Stimulated activated CD8-positive, alpha-beta memory T cell treated with anti-CD3 and anti-CD28 coated beads, Interleukin-12 subunit alpha, Interleukin-12 subunit beta, amount 100 ng/mL, for 4 hours (primary cell): ENCODE results near the gene LRRC59.
"Not testable (repeated sequence)": the region's sequence is repeated elsewhere in the genome, so short reads cannot be mapped to it uniquely, and the experiment has no call there.

Experiments
- DNase-seq: peaks from one replicate; pipeline ENCODE4 v3.0.0-alpha.2; 2020; ENCODE audit warnings: low read depth

LRRC59 gene

DNA sequence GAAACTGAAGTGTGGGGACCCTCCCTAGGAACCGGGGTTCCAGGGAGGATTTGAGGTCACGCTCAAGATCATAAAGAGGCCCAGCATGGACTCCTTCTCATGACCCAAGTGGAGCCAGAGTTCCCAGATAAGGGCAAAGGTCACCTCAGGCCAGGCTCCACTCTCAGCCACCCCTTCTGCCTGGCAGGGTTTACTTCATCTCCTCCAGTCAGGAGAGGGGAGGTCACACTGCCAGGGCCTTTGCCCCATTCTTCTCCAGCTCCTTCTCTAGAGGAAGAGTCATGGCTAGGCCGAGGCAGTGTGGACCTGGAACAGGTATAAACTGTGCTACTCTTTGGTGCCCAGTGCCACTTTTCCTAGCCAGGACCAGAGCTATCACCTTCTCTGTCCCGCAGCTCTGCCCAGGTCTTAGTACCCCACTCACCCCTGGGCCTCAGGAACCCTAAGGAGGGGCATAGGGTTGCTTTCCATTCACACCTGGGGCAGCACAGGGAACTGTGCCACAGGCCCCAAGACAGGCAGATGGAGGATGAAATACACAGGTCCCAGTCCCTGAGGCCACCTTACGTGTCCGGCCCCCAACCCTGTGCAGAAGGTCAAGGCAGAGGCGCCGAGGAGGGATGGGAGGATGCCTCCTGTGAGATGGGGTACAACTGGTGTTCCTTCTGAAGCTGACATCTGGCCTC is 27.8 kb upstream of the LRRC59 start:
- no peak for DNase-seq

DNA sequence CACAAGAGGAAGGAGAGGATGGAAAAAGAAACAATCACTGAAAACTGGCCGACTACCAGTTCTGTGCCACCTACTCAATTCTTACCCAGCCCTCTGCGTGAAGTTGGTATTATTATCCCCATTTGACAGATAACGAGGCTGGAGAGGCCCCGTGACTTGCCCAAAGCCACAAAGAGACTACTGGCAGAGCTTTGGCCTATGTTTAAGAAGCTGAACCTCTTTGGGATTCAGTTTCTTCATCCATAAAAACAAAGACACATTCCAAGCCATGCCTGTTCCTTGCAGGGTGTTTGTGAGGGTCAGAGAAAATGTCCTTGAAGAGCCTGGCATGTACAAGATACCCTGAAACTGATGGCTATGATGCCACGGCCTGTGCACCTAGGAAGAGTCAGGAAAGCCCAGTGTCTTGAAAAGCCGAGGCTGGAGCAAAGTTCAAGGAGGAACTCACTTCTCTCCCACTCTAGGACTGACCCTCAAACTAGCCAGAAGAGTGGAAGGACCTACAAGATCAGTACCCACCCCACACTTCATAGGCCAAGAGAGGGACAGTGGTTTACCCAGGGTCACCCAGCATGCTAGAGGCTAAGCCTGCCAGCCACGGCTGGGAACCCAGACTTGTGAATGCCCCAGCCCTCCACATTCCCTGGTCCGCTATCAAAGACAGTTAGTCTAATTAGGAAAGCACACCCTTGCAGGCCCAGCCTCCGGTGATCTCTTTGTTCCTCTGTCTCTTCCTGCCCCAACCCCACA is 27.1 kb upstream of the LRRC59 start:
- DNase-seq: no peak

DNA sequence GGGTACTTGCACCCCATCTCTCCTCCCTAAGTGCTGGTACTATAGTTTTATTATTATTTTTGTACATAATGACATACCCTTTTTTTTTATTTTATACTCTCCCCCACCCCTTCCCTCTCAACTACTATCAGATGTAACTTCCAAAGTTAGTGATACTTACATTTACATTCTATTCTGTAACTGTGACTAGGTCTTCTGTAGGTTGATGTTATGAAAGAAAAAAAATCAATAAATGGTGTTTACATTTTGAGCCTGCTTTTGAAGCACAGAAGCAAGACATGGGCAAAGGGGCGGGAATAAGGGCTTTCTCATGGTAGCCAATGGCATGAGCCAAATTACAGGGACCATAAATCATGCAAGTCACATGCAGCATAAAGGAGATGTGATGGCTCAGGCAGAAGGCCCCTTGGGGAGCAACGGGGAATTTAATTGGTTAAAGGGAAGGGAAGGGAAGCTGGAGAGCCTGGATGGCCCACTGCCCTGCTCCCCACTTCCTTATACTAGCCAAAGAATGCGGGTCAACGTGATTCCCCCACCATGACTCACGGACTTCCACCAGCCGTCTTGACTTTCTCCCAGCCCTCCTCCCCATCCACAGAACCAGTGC is 26.3 kb upstream of the LRRC59 start:
- DNase-seq: no peak

GRCh38 chr17:50422738-50423137 is 25.4 kb upstream of the LRRC59 start:
- DNase-seq: no peak

DNA sequence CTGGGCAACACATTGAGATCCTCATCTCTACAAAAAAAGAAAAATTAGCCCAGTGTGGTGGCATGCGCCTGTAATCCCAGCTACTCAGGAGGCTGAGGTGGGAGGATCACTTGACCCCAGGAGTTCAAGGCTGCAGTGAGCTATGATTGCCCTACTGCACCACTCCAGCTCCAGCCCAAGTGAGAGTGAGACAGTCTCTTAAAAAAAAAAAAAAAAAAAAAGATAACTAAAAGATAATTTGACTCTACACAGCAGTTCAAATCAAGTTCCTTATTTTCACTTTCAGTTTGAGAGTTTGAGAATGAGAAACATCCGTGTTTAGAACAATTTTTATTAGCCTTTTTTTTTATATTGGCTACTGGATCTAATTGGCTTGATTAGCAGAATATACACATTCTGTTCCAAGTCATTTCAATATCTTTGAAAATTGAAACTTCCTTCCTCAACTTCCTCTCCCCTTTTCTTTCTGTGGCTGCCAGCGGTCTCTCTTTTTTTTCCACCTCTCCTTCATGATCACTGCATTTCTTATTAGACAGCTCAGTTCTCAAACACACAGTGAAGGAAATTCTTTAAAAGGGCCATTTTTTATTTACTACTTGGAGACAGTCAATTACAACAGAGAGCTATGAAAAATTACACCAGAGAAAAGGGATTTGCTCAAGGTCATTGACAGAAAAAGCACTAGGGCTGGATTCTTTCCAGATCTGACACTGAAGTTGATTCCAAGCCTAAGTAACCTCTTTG is 24.2 kb upstream of the LRRC59 start:
- DNase-seq: no peak

DNA sequence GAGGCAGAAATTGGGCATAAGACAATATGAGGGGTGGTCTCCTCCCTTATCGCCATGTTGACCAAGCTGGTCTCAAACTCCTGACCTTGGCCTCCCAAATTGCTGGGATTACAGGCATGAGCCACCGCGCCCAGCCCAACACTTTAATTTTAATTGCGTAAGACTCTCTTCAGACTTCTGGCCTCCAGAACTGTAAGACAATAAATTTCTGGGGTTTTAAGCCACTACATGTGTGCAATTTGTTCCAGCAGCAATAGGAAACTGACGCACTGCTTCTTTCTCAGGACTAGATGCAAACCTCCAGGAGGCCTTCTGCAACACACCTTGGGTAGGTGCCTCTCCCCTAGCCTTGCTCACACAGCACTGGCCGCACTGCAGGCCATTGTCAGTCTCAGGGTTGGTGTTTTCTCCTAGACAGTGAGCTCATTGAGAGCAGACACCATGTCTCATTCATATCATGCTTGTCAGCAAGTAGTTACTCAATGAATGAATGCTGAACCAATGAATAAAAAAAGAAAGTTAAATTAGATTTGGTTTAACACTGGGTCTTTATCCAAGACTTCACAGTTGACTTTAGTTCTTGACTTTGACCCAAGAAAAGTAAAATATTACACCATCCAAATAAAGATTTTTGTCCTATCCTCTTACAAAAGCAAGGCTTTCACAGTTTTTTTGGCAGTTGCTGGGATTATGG is 23.2 kb upstream of the LRRC59 start:
- DNase-seq: no peak

DNA sequence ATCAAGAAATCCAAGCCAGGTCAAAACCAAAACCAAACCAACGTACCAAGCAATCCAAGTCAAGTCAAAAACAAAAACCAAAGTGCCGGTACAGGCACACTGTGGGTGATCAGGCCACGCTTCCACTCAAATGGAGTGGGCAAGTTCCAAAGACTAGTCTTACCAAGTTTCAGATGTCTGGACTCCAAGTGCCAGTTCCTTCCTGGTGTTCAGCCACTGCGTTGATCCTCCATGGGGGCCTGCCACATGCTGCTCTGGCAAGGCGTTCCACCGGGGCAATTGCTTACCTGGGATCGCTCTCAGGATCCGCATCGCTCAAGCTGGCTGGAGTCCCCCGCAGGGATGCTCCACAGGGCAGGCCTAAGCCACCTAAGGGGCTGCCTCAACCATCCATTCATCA is 22.3 kb upstream of the LRRC59 start:
- DNase-seq: not testable (repeated sequence)

DNA sequence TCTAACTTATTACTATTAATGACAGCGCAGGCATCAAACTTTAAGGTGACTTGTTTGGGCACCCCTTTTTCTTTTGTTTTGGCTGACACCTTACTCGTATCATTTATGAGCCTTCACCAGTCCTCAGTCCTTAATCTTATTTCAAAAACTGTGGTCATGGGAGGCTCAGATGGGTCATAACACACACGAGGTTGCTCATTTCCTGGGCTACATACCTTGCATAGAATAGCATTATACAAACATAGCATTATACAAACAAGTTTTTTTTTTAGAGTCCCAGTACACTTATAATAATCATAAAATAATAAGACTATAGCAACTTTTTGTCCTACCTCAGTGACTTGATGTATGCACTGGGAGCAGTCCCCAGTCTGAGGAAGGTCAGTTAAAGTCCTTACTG is 17.5 kb upstream of the LRRC59 start:
- DNase-seq: no peak

DNA sequence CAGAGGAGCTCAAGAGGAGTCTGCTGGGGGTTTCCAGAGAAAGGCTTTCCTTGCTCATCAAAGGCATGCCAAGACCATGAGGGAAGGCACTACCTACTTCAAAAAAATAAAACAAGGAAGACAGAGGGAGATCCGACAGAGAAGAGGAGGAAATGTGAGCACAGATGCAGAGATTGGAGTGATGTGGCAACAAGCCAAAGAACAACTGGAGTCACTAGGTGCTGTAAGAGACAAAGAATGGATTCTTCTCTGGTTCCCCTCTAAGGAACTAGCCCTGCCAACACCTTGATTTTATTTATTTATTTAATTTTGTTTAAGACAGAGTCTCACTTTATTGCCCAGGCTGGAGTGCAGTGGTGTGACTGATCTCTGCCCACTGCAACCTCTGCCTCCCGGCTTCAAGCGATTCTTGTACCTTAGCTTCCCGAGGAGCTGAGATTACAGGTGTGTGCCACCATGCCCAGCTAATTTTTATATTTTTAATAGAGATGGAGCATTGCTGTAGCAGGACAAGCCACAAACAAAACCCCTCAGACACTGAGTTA is 14.9 kb upstream of the LRRC59 start:
- DNase-seq: no peak

DNA sequence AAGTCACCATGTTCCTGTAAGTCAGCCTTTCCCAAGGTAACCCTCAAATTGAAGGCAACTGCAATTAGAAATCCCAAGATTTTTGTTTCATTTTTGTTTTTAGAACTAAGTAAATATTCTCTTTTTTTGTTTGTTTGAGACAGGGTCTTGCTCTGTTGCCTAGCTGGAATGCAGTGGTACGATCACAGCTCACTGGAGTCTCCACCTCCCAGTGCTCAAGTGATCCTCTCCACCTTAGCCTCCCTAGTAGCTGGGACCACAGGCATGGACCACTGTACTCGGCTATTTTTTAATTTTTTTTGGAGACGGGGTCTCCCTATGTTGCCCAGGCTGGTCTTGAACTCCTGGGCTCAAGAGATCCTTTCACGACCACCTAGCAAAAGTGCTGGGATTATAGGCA is 10.6 kb upstream of the LRRC59 start:
- DNase-seq: no peak

GRCh38 chr17:50406578-50406977 is 9.3 kb upstream of the LRRC59 start:
- DNase-seq: no peak

DNA sequence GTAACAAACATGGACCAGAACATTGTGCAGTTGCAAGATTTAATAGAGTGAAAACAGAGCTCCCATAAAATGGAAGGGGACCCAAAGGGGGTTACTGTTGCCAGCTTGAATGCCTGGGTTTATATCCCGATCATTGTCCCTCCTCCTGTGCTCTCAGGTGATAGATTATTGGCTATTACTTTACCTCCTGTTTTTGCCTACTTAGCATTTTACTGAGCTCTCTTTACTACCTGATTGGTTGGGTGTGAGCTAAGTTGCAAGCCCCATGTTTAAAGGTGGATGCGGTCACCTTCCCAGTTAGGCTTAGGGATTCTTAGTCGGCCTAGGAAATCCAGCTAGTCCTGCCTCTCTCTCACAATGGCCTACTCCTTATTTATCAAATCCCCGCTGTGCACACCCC is 8.0 kb upstream of the LRRC59 start:
- not testable (repeated sequence) for DNase-seq

- DNase-seq: not testable (repeated sequence)
These were observed 2.3 kb upstream of the LRRC59 start for GRCh38 chr17:50399591-50399990.

- DNase-seq: not testable (repeated sequence)
These were observed 1.3 kb upstream of the LRRC59 start for GRCh38 chr17:50398672-50399071.

GRCh38 chr17:50397919-50398285 is 579 bp upstream of the LRRC59 start:
- DNase-seq: no peak

DNA sequence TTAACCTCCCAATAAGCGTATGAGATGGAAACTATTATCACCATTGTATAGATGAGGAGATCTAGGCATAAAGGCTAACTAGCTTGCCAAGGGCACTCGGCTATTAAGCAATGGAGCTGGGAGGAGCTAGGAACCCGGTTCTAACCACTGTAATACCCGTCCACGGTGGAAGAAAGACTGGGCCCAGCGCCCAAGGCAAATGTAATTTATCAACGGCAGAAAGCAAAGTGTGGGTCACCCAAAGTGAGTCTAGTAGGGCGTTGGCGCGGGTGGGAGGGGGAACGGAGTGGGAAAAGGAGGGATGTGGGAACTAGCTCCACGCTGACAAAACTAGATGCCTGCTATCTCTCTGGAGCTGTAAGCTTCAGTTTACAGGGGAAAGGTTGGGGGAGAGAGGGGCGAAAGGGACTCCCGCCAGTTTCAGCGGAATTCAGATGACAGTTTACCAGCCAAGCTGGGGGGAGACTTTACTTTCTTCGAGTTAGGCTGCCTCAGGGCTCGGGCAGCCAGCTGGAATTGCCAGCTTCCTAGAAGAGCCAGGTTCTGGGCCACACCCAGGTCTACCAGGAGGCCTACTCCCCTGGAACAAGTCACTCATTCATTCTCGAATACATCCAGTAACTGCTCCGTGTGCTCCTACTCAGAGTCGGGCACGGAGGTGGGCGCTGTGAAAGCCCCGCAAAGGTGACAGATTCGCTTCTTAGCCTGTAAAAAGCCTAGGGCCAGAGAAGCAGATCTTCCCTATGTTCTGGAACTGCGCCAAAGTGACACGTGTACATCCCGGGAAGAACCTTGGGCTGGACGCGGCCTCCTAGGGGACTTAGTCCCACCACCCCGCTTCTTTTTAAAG is 837 bp downstream of the LRRC59 start:
- no peak for DNase-seq

- no peak for DNase-seq
These were observed 2.6 kb downstream of the LRRC59 start for GRCh38 chr17:50394711-50395110.

GRCh38 chr17:50393700-50394099 is 3.6 kb downstream of the LRRC59 start:
- no peak for DNase-seq

GRCh38 chr17:50392621-50393020 is 4.7 kb downstream of the LRRC59 start:
- DNase-seq: no peak

DNA sequence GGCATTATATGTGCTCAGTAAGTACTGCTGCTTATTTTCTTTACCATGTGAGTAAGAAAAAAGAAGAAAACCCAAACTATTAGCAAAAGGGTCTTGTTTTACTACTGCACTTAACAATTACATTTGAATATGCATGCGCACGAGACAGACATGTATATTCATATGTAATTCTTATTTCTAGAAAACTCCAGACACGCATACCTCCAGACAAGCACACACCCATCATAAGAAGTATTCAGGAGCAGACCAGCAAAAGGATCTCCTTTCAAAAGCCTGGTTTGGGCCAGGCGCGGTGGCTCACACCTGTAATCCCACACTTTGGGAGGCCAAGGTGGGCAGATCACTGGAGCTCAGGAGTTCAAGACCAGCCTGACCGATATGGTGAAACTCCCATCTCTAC is 7.8 kb downstream of the LRRC59 start:
- no peak for DNase-seq

DNA sequence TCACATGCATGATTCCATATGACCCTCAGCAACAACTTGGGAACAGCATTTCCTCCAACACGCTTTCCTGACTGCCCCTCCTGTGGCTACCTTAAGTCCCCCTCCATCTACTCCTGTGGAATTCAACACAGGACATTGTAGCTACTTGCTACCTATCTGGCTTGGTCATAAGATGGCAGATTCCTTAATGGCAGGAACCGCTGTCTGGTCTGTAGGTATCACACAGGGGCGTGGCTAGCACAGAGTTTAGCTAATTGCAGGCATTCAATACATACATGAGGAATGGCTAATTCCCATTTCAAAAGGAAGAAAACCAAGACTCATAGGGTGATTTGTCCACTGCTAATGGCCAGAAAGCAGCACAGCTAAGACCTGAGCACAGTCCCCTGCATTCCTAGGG is 8.6 kb downstream of the LRRC59 start:
- no peak for DNase-seq
